H1 (cell line): ENCODE data around the gene CACNA1C. TPM values are rescaled to one million over a fixed set of nuclear protein-coding genes. Genes with fewer than 3 reads are reported as not detected.

Experiments
- CTCF ChIA-PET: fragments of 300-600 bp; sonication (Branson Sonifier 250); formaldehyde crosslinking; loops from one replicate; lab custom pipeline; 2021; ENCODE audit not compliant: partially characterized antibody; lab: Charles Lee
- POLR2A ChIA-PET: fragments of 300-600 bp; sonication (Branson Sonifier 250); formaldehyde crosslinking; loops from one replicate; lab custom pipeline; 2021; ENCODE audit warnings: inconsistent platforms; ENCODE audit not compliant: partially characterized antibody; lab: Charles Lee
- DNase-seq, 2 experiments: peaks; one replicate each; pipeline versions ENCODE4 v3.0.0 to v3.0.0-alpha.2; 2010 to 2022; ENCODE audit warnings: low spot score in 2 of 2, low read depth in 1 of 2, mixed read lengths in 1 of 2
- FAIRE-seq: peaks from 2 replicates; lab custom pipeline; 2011; peaks lifted over from hg19 to GRCh38; lab: Jason Lieb, UNC
- H2AFZ ChIP-seq: 2 replicates; pipeline ENCODE4 v1.8.1; 2012; ENCODE audit warnings: low read length, inconsistent platforms
- H2AK5ac ChIP-seq: 2 replicates; pipeline ENCODE4 v1.6.1; 2013; ENCODE audit warnings: low read depth, low read length
- H2BK120ac ChIP-seq: replicated peaks from 2 replicates; pipeline ENCODE3; 2013; ENCODE audit warnings: low read depth, low read length, inconsistent platforms
- H2BK12ac ChIP-seq: 2 replicates; pipeline ENCODE4 v1.6.1; 2013; ENCODE audit warnings: low read depth, low read length
- H2BK15ac ChIP-seq: 2 replicates; pipeline ENCODE4 v1.6.1; 2013; ENCODE audit warnings: low read length
- H2BK20ac ChIP-seq: 2 replicates; pipeline ENCODE4 v1.6.1; 2013; ENCODE audit warnings: low read length
- H2BK5ac ChIP-seq: 2 replicates; pipeline ENCODE4 v1.6.1; 2013; ENCODE audit warnings: low read depth, low read length
- H3K14ac ChIP-seq: 2 replicates; pipeline ENCODE4 v1.6.1; 2013; ENCODE audit warnings: inconsistent platforms; ENCODE audit not compliant: insufficient read length
- H3K18ac ChIP-seq: 2 replicates; pipeline ENCODE4 v1.6.1; 2013; ENCODE audit warnings: low read length; ENCODE audit errors: extremely low read depth
- H3K23ac ChIP-seq: 2 replicates; pipeline ENCODE4 v1.6.1; 2013; ENCODE audit warnings: inconsistent platforms; ENCODE audit not compliant: insufficient read length
- H3K23me2 ChIP-seq: 2 replicates; pipeline ENCODE4 v1.6.1; 2013; ENCODE audit warnings: low read depth, low read length
- H3K27ac ChIP-seq: 2 replicates; pipeline ENCODE4 v1.6.1; 2011; ENCODE audit warnings: low read depth, low read length, inconsistent platforms
- H3K27me3 ChIP-seq, 4 experiments: replicated peaks in 1 of 4; 1 replicate in 1 of 4; 2 replicates in 3 of 4; pipeline versions ENCODE4 v1.6.1 to v1.8.1; 2011 to 2013; ENCODE audit warnings: low read length in 3 of 4, mild to moderate bottlenecking in 3 of 4, inconsistent platforms in 2 of 4, mixed read lengths in 2 of 4, moderate library complexity in 1 of 4; ENCODE audit not compliant: control insufficient read depth in 3 of 4, insufficient read depth in 3 of 4; ENCODE audit errors: extremely low read depth in 1 of 4
- H3K36me3 ChIP-seq, 4 experiments: 2 replicates each; pipeline versions ENCODE4 v1.6.1 to v1.8.1; 2011 to 2013; ENCODE audit warnings: mild to moderate bottlenecking in 4 of 4, low read length in 3 of 4, moderate library complexity in 2 of 4, control low read depth in 1 of 4, inconsistent platforms in 1 of 4; ENCODE audit not compliant: insufficient read depth in 4 of 4, control insufficient read depth in 2 of 4
- H3K4ac ChIP-seq: replicated peaks from 2 replicates; pipeline ENCODE3; 2013; ENCODE audit warnings: low read length, low read depth, mixed read lengths, inconsistent platforms; ENCODE audit not compliant: insufficient read length
- H3K4me1 ChIP-seq, 4 experiments: replicated peaks in 1 of 4; 1 replicate in 1 of 4; 2 replicates in 3 of 4; pipeline versions ENCODE4 v1.6.1 to v1.8.1; 2011 to 2013; ENCODE audit warnings: low read length in 3 of 4, inconsistent platforms in 2 of 4, mixed read lengths in 1 of 4; ENCODE audit not compliant: insufficient read depth in 4 of 4, control insufficient read depth in 3 of 4
- H3K4me2 ChIP-seq, 2 experiments: 2 replicates each; pipeline versions ENCODE4 v1.6.1 to v1.8.1; 2011 to 2013; ENCODE audit warnings: low read depth in 2 of 2, low read length in 2 of 2, control low read depth in 1 of 2, inconsistent platforms in 1 of 2, mild to moderate bottlenecking in 1 of 2; ENCODE audit not compliant: insufficient read depth in 1 of 2
- H3K4me3 ChIP-seq, 4 experiments: fragments of 200-600, 300-600 bp in 1 of 4; sonication (generic), shearing (Covaris generic), sonication (Bioruptor Twin) in 1 of 4; 2 replicates each; pipeline versions ENCODE4 v1.5.1 to v1.8.1; 2011 to 2016; ENCODE audit warnings: low read length in 4 of 4, low read depth in 3 of 4, control low read depth in 2 of 4, inconsistent platforms in 2 of 4, mild to moderate bottlenecking in 2 of 4, mixed read lengths in 1 of 4, moderate library complexity in 1 of 4; ENCODE audit not compliant: insufficient read depth in 2 of 4; ENCODE audit errors: extremely low read depth in 1 of 4
- H3K56ac ChIP-seq: replicated peaks from 2 replicates; pipeline ENCODE3; 2013; ENCODE audit warnings: low read depth, mild to moderate bottlenecking, mixed read lengths, low read length, inconsistent platforms; ENCODE audit not compliant: insufficient read length
- H3K79me1 ChIP-seq: 2 replicates; pipeline ENCODE4 v1.6.1; 2013; ENCODE audit warnings: low read depth, low read length, control low read depth
- H3K79me2 ChIP-seq, 2 experiments: 2 replicates each; pipeline versions ENCODE4 v1.6.1 to v1.8.1; 2012 to 2013; ENCODE audit warnings: low read length in 2 of 2, mild to moderate bottlenecking in 2 of 2, inconsistent platforms in 1 of 2; ENCODE audit not compliant: insufficient read depth in 2 of 2, control insufficient read depth in 1 of 2
- H3K9ac ChIP-seq, 4 experiments: replicated peaks in 1 of 4; 1 replicate in 1 of 4; 2 replicates in 3 of 4; pipeline versions ENCODE4 v1.6.1 to v1.8.1; 2011 to 2013; ENCODE audit warnings: low read depth in 3 of 4, low read length in 3 of 4, control low read depth in 2 of 4, mild to moderate bottlenecking in 2 of 4, moderate library complexity in 2 of 4, inconsistent platforms in 1 of 4; ENCODE audit errors: extremely low read depth in 1 of 4
- H3K9me3 ChIP-seq, 2 experiments: 2 replicates each; pipeline versions ENCODE4 v1.6.1 to v1.8.1; 2012 to 2013; ENCODE audit warnings: mild to moderate bottlenecking in 2 of 2, moderate library complexity in 2 of 2, control low read depth in 1 of 2, inconsistent platforms in 1 of 2, low read depth in 1 of 2, low read length in 1 of 2, mixed read lengths in 1 of 2; ENCODE audit not compliant: insufficient read depth in 2 of 2
- H4K20me1 ChIP-seq, 2 experiments: replicated peaks in 1 of 2; 2 replicates each; pipeline versions ENCODE3 to v1.8.1; 2011 to 2013; ENCODE audit warnings: inconsistent platforms in 2 of 2, low read length in 2 of 2, mild to moderate bottlenecking in 1 of 2; ENCODE audit not compliant: insufficient read depth in 2 of 2, control insufficient read depth in 1 of 2
- H4K5ac ChIP-seq: 2 replicates; pipeline ENCODE4 v1.6.1; 2013; ENCODE audit warnings: low read length, low read depth, mixed read lengths, inconsistent platforms; ENCODE audit not compliant: insufficient read length
- H4K8ac ChIP-seq: 2 replicates; pipeline ENCODE4 v1.8.0; 2013; ENCODE audit warnings: mild to moderate bottlenecking, moderate library complexity, low read length, inconsistent platforms; ENCODE audit not compliant: insufficient read depth; ENCODE audit errors: extremely low read depth
- H4K91ac ChIP-seq: replicated peaks from 2 replicates; pipeline ENCODE3; 2013; ENCODE audit warnings: low read length, mixed read lengths, inconsistent platforms; ENCODE audit not compliant: insufficient read length
- SP4 ChIP-seq: IDR thresholded peaks from 2 replicates; pipeline ENCODE4 v1.6.1; 2012; ENCODE audit warnings: low read length, inconsistent platforms
- WGBS, 2 experiments: shearing (Covaris generic) in 1 of 2; methylation state at CpG; one replicate each; pipeline versions ENCODE4 v1.1.6 to v1.1.7; 2013 to 2015; ENCODE audit warnings: low lambda C conversion rate in 2 of 2, mixed read lengths in 2 of 2, inconsistent platforms in 1 of 2, low coverage in 1 of 2, missing lambda C conversion rate in 1 of 2; ENCODE audit not compliant: insufficient replicate concordance in 2 of 2, insufficient coverage in 1 of 2, insufficient read length in 1 of 2; ENCODE audit errors: extremely low coverage in 1 of 2, missing lambda C conversion rate in 1 of 2; 5-methylcytosine and 5-hydroxymethylcytosine counted together
- polyA plus RNA-seq, 7 experiments: library from polyadenylated mRNA; depleted of rRNA in 3 of 7; stranded (reverse) in 5 of 7; unstranded in 2 of 7; fragments of >200 nt in 5 of 7; fragments of 200-250 nt in 2 of 7; gene quantifications; 1 replicate in 5 of 7; 2 replicates in 1 of 7; 4 replicates in 1 of 7; pipeline versions ENCODE4 v1.2.1 to v1.2.3, GENCODE V29; 2011 to 2013; ENCODE audit warnings: missing spikeins in 2 of 7, mixed read lengths in 2 of 7
- total RNA-seq: library from RNA; stranded (reverse); fragmentation: NEBNext Ultra II Directional; extraction: Animal tissue kit (Norgen Biotek cat#: 25700); gene quantifications from 2 replicates; pipeline ENCODE4 v1.2.1, GENCODE V29; 2021

Gene CACNA1C
- total and polyA plus RNA-seq, 2 of the 8 experiments (the other 6 are each of a cell fraction or from before 2014, with no cell fraction given) = 1.3 TPM

DNA sequence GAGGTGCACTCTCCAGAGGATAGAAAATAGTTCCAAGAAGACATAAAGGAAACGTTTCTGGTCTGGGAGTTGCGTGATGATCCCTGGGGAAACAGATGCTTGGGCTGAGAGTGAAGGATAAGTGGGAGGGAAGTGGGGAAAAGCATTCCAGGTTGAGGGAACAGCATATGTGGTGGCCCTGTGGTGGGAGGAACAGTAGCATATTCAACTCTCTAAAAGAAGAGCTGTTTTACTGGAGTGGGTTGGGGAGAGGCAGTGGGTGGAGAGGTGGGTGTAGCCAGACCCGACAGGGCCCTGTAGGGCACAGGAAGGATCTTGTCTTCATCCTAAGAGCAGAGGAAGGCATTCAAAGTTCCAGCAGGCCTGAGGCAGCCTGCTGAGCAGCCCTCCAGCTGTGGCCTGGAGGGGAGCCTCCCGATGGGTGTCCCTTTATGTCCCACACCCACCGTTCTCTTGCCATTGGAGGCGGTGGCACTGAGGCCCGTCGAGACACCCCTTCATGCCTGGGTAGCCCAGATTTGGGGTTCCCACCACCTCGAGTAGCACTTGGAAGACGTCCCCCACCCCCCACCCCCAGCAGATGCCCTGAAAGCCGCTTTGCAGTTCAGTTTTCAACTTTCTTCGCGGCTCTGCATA lies 431.5 kb downstream of the CACNA1C start:
- Histone ChIP-seq H2BK12ac (no peak overlapping the region), H4K20me1 (no peaks in the 10 kb centered on the region), H3K9me3 (no peaks in the 10 kb centered on the region), H4K91ac (no peak overlapping the region), H3K79me2 (no peaks in the 10 kb centered on the region), H3K4ac (no peak overlapping the region), H2BK120ac (no peak overlapping the region), H2BK5ac (no peak overlapping the region), H4K5ac (no peak overlapping the region), H3K27me3 (no peaks in the 10 kb centered on the region), H3K27ac (no peak overlapping the region), H4K8ac (no peak overlapping the region), H3K23me2 (no peaks in the 10 kb centered on the region), H3K4me3 (no peak overlapping the region), H3K4me2 (no peak overlapping the region), H3K79me1 (no peaks in the 10 kb centered on the region), H2BK15ac (no peak overlapping the region), H3K18ac (no peak overlapping the region), H3K9ac (no peak overlapping the region), H3K56ac (no peak overlapping the region), H3K23ac (no peak overlapping the region), H2BK20ac (no peak overlapping the region), H2AFZ (no peak overlapping the region), H3K36me3 (no peaks in the 10 kb centered on the region), H2AK5ac (no peak overlapping the region), H3K4me1 (no peaks in the 10 kb centered on the region; a peak in 1 of 7 replicates), H3K14ac (no peak overlapping the region)
- DNase-seq = no peak
- CTCF ChIA-PET = no interaction called here
- WGBS, 2 experiments = 92% methylated on average over 13 of the region's 13 CpGs; no CpG with 5 or more reads in 1 of the 2 experiments
- FAIRE-seq = no peak
- POLR2A ChIA-PET = no interaction called here
- no peak for TF ChIP-seq SP4
